ENCODE results near the gene HEG1.

The HEG1 gene

DNA sequence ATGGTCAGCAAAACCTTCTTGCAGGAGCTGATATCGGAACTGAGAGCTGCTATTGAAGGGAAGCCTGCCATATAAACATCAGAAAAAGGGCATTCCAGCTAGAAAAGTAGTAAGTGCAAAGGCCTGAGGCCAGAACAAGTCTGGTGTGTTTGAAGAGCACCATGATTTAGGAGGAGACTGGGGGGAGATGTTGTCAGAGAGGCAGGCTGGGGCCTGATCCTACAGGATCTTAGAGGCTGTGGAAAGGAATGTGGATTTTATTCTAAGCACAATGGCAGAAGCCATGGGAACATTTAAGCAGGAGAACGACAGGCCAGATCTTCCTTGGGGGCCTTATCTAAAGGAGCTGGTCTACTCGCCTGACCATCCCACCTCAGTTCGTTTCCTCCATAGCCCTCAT lies 116.1 kb downstream of the HEG1 start:
- no peak for DNase-seq

DNA sequence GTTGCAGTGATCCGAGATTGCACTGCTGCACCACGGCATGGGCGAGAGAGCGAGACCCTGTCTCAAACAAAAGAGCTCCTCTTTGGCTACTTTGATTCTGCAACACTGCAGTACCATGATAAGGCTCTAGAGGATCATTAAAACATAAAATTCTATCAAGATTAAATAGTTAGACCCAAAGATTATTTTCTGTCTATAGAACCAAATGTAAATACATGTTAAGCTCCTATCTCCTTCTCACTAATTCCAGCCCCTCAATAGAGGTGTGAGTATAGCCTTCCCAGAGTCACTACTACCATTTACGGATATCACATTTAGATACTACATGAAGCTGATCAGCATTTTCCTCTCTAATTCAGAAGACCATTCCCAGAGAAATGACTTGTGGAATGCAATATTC lies 116.9 kb downstream of the HEG1 start:
- no peak for DNase-seq

DNA sequence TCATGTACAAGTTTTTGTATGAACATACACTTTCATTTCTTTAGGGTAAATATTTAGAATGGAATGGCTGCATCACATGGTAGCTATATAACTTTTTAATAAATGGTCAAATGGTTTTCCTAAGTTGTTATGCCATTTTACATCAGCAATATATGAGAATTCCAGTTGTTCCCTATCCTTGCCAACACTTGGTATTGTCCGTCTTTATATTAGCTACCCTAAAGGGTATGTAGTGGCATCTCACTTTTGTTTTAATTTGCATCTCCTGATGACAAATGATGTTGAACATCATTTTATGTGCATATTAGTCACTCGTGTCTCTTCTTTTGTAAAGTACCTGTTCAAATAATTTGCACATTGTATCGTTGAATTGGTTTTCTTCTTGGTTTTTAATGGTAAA lies 118.7 kb downstream of the HEG1 start:
- DNase-seq = no peak

DNA sequence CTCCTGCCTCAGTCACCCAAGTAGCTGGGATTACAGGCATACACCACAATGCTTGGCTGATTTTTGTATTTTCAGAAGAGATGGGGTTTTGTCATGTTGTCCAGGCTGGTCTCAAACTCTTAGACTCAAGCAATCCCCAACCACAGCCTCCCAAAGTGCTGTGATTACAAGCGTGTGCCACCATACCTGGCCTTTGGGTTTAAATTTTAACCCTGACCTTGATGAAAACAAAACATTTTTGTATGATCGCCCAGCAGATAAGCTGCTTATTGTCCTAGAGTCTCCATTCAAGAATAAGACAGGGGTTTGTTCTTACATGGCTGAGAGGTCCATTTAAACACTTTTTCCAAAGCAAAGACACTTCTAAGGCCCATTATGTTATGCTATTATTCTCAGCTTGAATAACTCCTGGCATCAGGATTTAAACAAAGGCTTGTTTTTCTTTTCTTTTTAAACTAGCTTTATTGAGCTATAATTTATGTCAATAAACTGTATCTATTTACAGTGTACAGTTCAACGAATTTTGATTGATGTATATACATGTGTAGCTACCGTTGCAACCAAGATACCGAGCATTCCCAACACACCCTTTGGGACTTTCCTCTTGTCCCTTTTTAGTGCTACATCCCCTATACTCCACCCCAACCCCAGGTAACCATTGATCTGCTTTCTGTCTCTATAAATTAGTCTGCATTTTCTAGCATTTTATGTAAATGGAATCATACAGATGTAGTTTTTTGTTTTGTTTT lies 119.8 kb downstream of the HEG1 start:
- DNase-seq = no peak

DNA sequence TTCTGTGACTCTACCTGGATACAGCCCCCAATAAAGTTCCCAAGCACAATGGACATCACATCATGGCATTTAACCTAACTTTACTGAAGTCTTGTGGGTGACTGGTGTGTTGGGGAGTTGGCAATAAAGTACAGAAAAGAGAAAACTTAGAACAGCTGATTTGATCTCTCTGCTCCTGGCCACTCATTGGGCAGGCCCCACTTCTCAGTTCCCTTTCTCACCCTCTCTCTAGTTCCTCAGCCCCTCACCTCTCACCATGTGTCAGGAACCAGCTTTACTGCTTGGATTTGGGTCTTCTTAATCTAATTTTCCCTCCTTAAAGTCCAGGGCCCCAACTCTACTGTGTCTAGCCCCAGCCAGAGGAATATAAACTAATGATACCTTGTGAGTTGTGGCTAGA lies 120.5 kb downstream of the HEG1 start:
- no peak for DNase-seq

DNA sequence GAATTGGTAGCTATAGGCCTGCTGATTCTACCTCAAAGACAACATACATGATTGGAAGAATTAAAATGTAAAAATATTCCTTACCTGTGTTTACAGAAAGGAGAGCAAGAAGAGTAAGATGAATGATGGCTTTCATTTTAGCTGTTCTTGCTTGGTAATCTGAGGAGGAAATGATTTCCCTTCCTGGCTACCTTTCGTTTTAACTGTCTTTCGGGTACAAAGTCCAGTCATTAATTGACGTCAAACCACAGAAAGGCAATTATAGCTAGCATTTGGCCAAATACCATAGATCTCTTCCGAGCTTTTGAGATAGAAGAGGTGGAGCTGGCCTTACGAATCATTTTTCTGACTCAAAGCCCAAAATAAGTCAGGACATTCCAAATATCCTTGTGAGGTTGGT lies 121.2 kb downstream of the HEG1 start, which contains the start of gene MUC13:
Gene MUC13, minus strand, starts transcription at position 175 of the 400 bp plus-strand sequence. Its CDS starts 39 bp downstream, at position 136.
- no peak for DNase-seq

DNA sequence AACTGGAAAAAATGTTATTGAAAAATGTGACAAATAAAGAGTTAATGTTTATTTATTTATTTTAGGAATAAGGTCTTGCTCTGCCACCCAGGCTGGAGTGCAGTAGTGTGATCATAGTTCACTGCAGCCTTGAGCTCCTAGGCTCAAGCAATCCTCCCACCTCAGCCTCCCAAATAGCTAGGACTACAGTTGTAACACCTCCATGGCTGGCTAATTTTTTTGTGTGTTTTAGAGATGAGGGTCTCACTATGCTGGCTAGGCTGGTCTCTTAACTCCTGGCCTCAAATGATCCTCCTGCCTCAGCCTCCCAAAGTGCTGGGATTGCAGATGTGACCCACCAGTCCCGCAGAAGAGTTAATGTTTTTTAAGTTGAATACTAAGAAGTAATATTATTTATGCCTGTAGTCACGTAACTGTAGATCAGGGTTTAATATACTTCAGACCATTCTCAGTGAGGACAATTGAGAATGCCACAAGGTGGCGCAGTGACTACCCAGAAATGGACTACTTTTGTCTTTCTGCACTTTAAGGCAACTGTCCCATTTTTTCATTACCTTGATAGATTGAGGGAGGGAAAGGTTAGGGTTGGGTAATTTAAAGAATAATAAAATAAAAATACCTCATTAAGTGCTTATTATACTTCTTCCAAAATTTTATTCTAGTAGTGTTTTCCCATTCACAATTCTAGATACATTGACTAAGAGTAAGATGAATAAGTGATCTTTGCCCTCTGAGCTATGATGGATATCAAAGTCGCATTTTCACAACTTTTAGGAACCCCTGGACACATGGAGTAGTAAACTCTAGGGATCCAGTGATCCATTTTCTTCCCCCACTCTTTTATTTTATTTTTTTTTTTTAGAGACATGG lies 127.2 kb downstream of the HEG1 start:
- peak; percentile 70 for DNase-seq

DNA sequence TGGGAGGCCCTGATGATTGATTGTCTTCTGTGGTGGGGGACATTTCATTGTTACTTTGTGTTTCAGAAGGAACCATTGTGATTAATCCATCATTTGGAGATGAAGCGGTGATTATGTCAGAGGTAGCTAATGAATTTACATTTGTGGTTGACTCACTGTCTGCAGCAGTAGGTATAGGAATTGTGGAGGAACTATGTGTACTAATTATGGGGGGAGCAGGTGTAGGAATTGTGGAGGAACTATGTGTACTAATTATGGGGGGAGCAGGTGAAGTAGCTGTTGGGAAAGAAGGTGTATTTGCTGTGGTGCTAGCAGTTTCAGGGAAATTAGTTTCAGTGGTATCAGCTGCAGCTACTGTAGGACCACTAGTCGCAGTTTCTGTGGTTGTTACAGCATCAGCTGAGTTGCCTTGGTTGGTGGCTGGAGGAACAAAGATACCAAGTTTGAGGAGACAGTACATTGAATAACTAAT lies 128.2 kb downstream of the HEG1 start:
- no peak for DNase-seq

DNA sequence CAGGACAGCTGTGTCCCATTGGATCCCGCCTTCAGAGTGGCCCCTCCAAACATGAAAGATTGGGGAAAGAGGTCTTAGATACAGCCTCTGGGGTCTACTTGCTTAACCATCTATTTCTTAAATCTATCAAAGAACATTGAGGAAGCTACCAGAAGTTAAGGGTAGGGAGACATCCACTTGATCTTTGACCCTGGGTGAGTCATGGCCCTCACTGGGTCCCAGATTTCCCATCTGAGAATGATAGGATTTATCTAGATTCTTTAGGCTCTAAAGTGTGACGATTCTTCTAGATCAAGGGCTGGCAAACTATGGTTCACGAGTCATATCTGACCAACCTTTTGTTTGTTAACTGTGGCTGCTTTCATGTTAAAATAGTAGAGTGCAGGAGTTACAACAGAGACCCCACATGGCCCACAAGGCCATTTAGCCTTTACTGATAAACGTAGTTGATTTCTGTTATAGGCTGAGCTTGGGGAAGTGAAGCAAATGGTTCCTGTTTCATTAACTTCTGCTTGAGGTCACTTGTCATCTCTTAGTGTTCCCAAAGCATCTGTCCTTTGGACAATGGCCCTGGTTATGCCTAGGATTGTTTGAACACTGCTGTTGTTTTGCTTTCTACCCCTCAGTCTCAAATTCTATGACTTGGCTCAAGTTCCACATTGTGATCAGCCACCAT lies 129.2 kb downstream of the HEG1 start:
- DNase-seq = no peak

DNA sequence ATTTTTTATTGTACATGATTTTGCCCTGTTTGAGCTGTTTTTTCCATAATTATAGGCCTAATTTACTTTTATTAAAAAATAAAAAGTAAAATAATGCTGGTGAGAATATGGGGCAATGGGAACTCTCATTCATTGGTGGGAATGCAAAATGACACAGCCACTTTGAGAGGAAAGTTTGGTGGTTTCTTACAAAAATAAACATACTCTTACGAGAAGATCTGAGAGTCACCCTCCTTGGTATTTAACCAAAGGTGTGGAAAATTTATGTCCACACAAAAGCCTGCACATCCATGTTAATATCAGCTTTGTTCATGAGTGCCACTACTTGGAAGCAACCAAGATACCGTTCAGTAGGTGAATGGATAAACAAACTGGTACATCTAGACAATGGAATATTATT lies 131.1 kb downstream of the HEG1 start:
- DNase-seq = no peak

DNA sequence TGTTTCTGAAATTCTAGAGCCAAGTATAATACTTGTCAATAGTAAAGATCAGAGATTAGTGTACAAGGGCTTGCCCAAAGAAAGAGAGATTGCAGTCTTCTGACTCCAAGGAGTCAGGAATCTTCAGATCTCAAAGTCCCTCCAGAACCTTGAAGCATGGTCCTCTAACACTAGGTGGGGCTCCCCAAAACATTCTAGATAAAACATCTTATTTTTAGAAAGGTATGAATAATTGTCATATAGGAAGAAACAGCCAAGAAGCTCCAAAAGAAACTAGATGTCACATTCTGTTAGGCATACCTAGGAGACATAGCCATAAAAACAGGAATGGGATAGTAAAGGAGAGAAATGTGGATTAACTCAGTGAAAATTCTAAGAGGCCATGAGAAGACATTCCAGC lies 132.0 kb downstream of the HEG1 start:
- no peak for DNase-seq

DNA sequence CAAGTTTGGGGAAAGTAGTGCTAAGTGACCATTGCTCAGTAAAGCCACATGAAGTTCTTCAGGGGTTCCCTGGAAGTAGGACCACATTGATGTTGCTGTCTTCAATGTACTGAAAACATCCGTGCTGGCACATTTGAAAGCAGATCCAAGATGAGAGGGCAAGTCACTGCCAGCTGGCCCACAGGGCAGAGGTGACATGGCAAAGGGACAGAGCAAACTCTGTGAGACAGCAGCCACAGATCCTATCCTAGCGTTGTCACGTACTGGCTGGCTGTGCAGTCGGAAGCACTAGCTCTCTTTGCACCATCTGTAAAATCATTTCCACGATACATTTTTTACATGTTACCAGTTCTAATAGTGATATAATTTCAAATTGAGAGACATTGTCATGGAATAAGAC lies 135.1 kb downstream of the HEG1 start:
- DNase-seq = no peak

DNA sequence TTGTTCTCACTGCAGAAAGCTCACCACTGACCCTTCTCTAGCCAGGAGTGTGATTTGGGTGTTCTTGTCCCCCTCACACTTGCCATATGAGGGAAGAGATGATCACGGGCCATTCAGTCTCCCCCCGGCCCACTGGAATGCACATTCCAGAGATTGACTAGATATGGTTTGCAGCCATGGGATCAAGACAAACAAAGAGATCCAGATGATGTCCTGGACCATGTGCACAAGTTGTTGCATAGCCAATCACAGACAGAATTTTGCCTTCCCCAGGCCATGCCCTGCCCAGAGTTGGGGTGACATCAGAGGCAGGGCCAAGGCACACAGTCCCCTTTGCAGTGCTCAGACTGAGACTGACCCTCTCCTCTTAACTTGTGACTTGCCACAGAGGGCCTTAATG lies 136.0 kb downstream of the HEG1 start:
- no peak for DNase-seq

DNA sequence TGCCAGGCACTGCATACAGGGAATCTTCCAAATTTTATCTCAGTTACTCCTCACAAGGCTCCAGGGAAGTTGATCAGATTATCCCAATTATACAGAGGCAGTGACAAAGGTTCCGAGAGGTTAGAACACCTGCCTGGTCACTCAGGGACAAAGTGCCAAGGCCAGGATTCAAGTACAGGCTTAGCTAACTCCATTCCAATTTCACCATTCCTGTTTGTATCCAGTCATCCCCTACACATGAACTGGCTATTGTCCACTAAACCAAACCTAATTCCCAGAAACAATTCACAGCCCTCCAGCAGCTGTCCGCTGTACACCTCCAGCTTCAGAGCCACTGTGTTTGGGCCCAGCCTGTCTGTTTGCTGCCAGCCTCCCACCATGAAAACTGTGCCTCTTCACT lies 137.3 kb downstream of the HEG1 start:
- no peak for DNase-seq

DNA sequence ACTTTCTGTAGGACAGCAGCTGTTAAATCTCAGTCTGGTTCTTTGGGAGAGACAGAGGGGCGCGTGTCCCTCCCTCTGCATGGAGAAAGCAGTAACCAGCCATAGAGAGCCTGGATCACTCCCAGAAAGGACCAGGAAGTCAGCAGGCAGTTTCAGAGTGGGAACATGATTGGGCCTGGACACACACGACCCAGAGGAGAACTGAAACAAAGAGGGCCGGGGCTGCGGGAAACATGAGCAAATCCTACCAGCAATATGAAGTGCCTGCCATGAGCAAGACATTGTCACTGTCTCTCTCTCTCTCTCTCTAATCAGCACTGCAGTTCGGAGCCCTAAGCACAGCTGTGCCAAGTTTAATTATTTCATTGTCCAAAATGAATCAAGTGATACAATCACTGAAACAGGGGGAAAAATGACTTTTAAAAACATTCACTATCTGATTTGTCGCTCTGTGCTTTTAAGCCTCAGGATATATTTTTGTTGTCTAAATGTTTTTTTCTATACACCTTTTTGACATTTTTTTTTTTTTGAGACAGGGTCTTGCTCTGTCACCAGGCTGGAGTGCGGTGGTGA lies 138.9 kb downstream of the HEG1 start:
- no peak for DNase-seq

All from NCI-H1694 treated with DMSO at 0.1 percent for 48 hours (cell line).